H9 (cell line): Measurements from ENCODE around the gene PIM2. TPM values are rescaled to one million over a fixed set of nuclear protein-coding genes. Genes with fewer than 3 reads are reported as not detected.

Source experiments
- DNase-seq: peaks from one replicate; pipeline ENCODE4 v3.0.0-alpha.2; 2017
- H2AFZ ChIP-seq: one replicate; pipeline ENCODE4 v1.6.1; 2013; ENCODE audit warnings: mild to moderate bottlenecking, low read length, control low read depth, moderate library complexity
- H2AK5ac ChIP-seq: 2 replicates; pipeline ENCODE4 v1.6.1; 2013; ENCODE audit warnings: low read length, control low read depth, mixed read lengths; ENCODE audit not compliant: insufficient read length
- H2BK120ac ChIP-seq: one replicate; pipeline ENCODE4 v1.6.1; 2013; ENCODE audit warnings: low read depth, mild to moderate bottlenecking, low read length, control low read depth, inconsistent platforms; ENCODE audit not compliant: poor library complexity, severe bottlenecking
- H2BK12ac ChIP-seq: 2 replicates; pipeline ENCODE4 v1.6.1; 2013; ENCODE audit warnings: low read length, control low read depth, mixed read lengths, low read depth; ENCODE audit not compliant: insufficient read length
- H2BK15ac ChIP-seq: 2 replicates; pipeline ENCODE4 v1.6.1; 2013; ENCODE audit warnings: low read depth, low read length, control low read depth
- H2BK20ac ChIP-seq: one replicate; pipeline ENCODE4 v1.6.1; 2013; ENCODE audit warnings: low read depth, mild to moderate bottlenecking, low read length, control low read depth, inconsistent platforms; ENCODE audit not compliant: poor library complexity, severe bottlenecking
- H2BK5ac ChIP-seq: 2 replicates; pipeline ENCODE4 v1.6.1; 2013; ENCODE audit warnings: low read length, control low read depth, mixed read lengths; ENCODE audit not compliant: insufficient read length
- H3K14ac ChIP-seq: 2 replicates; pipeline ENCODE4 v1.6.1; 2013; ENCODE audit warnings: low read length, control low read depth; ENCODE audit not compliant: insufficient read depth
- H3K18ac ChIP-seq: 2 replicates; pipeline ENCODE4 v1.6.1; 2013; ENCODE audit warnings: low read depth, mild to moderate bottlenecking, mixed read lengths, low read length, control low read depth; ENCODE audit not compliant: insufficient read length
- H3K23ac ChIP-seq: 2 replicates; pipeline ENCODE4 v1.6.1; 2013; ENCODE audit warnings: low read length, control low read depth, mixed read lengths, low read depth; ENCODE audit not compliant: insufficient read length
- H3K23me2 ChIP-seq: 2 replicates; pipeline ENCODE4 v1.6.1; 2013; ENCODE audit warnings: low read depth, mild to moderate bottlenecking, mixed read lengths, low read length, control low read depth; ENCODE audit not compliant: insufficient read length, poor library complexity, severe bottlenecking
- H3K27ac ChIP-seq: 2 replicates; pipeline ENCODE4 v1.5.1; 2013; ENCODE audit warnings: low read length, control low read depth, mixed read lengths, low read depth; ENCODE audit not compliant: insufficient read length
- H3K27me3 ChIP-seq: 2 replicates; pipeline ENCODE4 v1.6.1; 2013; ENCODE audit warnings: low read length, control low read depth, inconsistent platforms; ENCODE audit not compliant: insufficient read depth
- H3K4ac ChIP-seq: 2 replicates; pipeline ENCODE4 v1.6.1; 2013; ENCODE audit warnings: low read depth, mild to moderate bottlenecking, control low read depth, inconsistent platforms, low read length, moderate library complexity
- H3K4me1 ChIP-seq: 2 replicates; pipeline ENCODE4 v1.6.1; 2013; ENCODE audit warnings: low read length, control low read depth, inconsistent platforms; ENCODE audit not compliant: insufficient read depth
- H3K4me2 ChIP-seq: 2 replicates; pipeline ENCODE4 v1.6.1; 2013; ENCODE audit warnings: low read length, control low read depth, mixed read lengths; ENCODE audit not compliant: insufficient read length, insufficient read depth
- H3K56ac ChIP-seq: 2 replicates; pipeline ENCODE4 v1.6.1; 2013; ENCODE audit warnings: low read depth, mild to moderate bottlenecking, mixed read lengths, low read length, control low read depth; ENCODE audit not compliant: insufficient read length
- H3K79me1 ChIP-seq: 2 replicates; pipeline ENCODE4 v1.6.1; 2013; ENCODE audit warnings: low read depth, mild to moderate bottlenecking, moderate library complexity, low read length, control low read depth, inconsistent platforms; ENCODE audit not compliant: insufficient read depth, poor library complexity, severe bottlenecking
- H3K79me2 ChIP-seq: 2 replicates; pipeline ENCODE4 v1.6.1; 2013; ENCODE audit warnings: low read length, control low read depth, inconsistent platforms; ENCODE audit not compliant: insufficient read depth
- H3K9ac ChIP-seq: 2 replicates; pipeline ENCODE4 v1.6.1; 2013; ENCODE audit warnings: low read length, control low read depth, mixed read lengths; ENCODE audit not compliant: insufficient read length; ENCODE audit errors: extremely low read depth
- H3K9me3 ChIP-seq: one replicate; pipeline ENCODE4 v1.6.1; 2013; ENCODE audit warnings: low read depth, low read length, inconsistent platforms; ENCODE audit not compliant: control insufficient read depth
- H3T11ph ChIP-seq: one replicate; pipeline ENCODE4 v1.6.1; 2013; ENCODE audit warnings: mild to moderate bottlenecking, low read length, control low read depth, inconsistent platforms
- H4K20me1 ChIP-seq: one replicate; pipeline ENCODE4 v1.6.1; 2013; ENCODE audit not compliant: control insufficient read depth, insufficient read length, insufficient read depth
- H4K5ac ChIP-seq: 2 replicates; pipeline ENCODE4 v1.6.1; 2013; ENCODE audit warnings: low read depth, mild to moderate bottlenecking, mixed read lengths, low read length, control low read depth; ENCODE audit not compliant: insufficient read length
- H4K8ac ChIP-seq: replicated peaks from 2 replicates; pipeline ENCODE4 v1.6.1; 2013; ENCODE audit warnings: low read length, control low read depth, mixed read lengths, low read depth; ENCODE audit not compliant: insufficient read length
- H4K91ac ChIP-seq: 2 replicates; pipeline ENCODE4 v1.6.1; 2013; ENCODE audit warnings: low read depth, mild to moderate bottlenecking, moderate library complexity, mixed read lengths, low read length, control low read depth; ENCODE audit not compliant: insufficient read length
- H3K27ac Mint-ChIP-seq, 3 experiments: 2 replicates in 2 of 3; 3 replicates in 1 of 3; pipeline ENCODE4 v1.8.0; 2020 to 2021; ENCODE audit warnings: mixed read lengths in 3 of 3, mild to moderate bottlenecking in 1 of 3, moderate library complexity in 1 of 3
- H3K27me3 Mint-ChIP-seq: 2 replicates; pipeline ENCODE4 v1.8.0; 2021; ENCODE audit warnings: low read depth, mild to moderate bottlenecking, moderate library complexity, mixed read lengths
- H3K36me3 Mint-ChIP-seq, 3 experiments: 2 replicates in 2 of 3; 3 replicates in 1 of 3; pipeline ENCODE4 v1.8.0; 2020 to 2021; ENCODE audit warnings: low read depth in 3 of 3, mixed read lengths in 3 of 3; ENCODE audit not compliant: insufficient read depth in 1 of 3
- H3K4me1 Mint-ChIP-seq, 2 experiments: 2 replicates each; pipeline ENCODE4 v1.8.0; 2020; ENCODE audit warnings: mixed read lengths in 2 of 2
- H3K4me3 Mint-ChIP-seq, 2 experiments: 2 replicates in 1 of 2; 3 replicates in 1 of 2; pipeline ENCODE4 v1.8.0; 2020 to 2021; ENCODE audit warnings: mild to moderate bottlenecking in 2 of 2, mixed read lengths in 2 of 2, moderate library complexity in 1 of 2
- H3K9me3 Mint-ChIP-seq, 2 experiments: 2 replicates in 1 of 2; 3 replicates in 1 of 2; pipeline ENCODE4 v1.8.0; 2020; ENCODE audit warnings: mild to moderate bottlenecking in 2 of 2, mixed read lengths in 2 of 2, moderate library complexity in 1 of 2
- WGBS: extraction: QIAGEN DNeasy Blood & Tissue Kit; methylation state at CpG from one replicate; pipeline ENCODE4 v1.1.7; 2013; ENCODE audit warnings: missing lambda C conversion rate, low lambda C conversion rate, mixed read lengths; ENCODE audit not compliant: insufficient read length; ENCODE audit errors: extremely low coverage; 5-methylcytosine and 5-hydroxymethylcytosine counted together
- total RNA-seq: library from RNA; stranded (reverse); gene quantifications from 2 replicates; pipeline ENCODE4 v1.2.1, GENCODE V29; 2021
- TF ChIP-seq, protein P1 (sequence below): fragments of 200-600 bp; sonication (generic); conservative IDR thresholded peaks from 3 replicates; pipeline ENCODE4 v1.8.0; 2021; ENCODE audit warnings: antibody characterized with exemption, mild to moderate bottlenecking

PIM2 gene
- total RNA-seq, 1 experiment from 2014 or later = 163 TPM

- H3K27ac Mint-ChIP-seq = peak overlapping the region; percentile 96 to 100 (median 99)
- Histone ChIP-seq H3T11ph (no peak overlapping the region), H4K91ac (no peak overlapping the region), H3K4me1 (peaks cover 12% of the 10 kb centered on the region; the same call in 1 of the 2 replicates), H3K27ac (peak overlapping the region; percentile 99), H4K8ac (no peak overlapping the region), H3K79me2 (peaks cover 5% of the 10 kb centered on the region; the same call in 1 of the 2 replicates), H3K14ac (no peak overlapping the region), H4K20me1 (no peaks in the 10 kb centered on the region), H4K5ac (no peak overlapping the region), H3K27me3 (no peaks in the 10 kb centered on the region), H3K9ac (no peak overlapping the region), H2BK15ac (no peak overlapping the region), H3K4me2 (peak overlapping the region; percentile 79), H3K23me2 (peaks cover 4% of the 10 kb centered on the region), H3K9me3 (no peaks in the 10 kb centered on the region), H3K56ac (no peak overlapping the region), H2BK12ac (peak overlapping the region; percentile 65), H3K79me1 (peaks cover 3% of the 10 kb centered on the region), H2AFZ (no peak overlapping the region), H3K23ac (no peak overlapping the region), H2BK20ac (no peak overlapping the region), H2BK120ac (no peak overlapping the region), H3K4ac (no peak overlapping the region), H2BK5ac (peak overlapping the region; percentile 88), H2AK5ac (no peak overlapping the region), H3K18ac (no peak overlapping the region)
- H3K27me3 Mint-ChIP-seq = no peaks in the 10 kb centered on the region
- DNase-seq = peak; percentile 77
- TF ChIP-seq, protein P1, sequence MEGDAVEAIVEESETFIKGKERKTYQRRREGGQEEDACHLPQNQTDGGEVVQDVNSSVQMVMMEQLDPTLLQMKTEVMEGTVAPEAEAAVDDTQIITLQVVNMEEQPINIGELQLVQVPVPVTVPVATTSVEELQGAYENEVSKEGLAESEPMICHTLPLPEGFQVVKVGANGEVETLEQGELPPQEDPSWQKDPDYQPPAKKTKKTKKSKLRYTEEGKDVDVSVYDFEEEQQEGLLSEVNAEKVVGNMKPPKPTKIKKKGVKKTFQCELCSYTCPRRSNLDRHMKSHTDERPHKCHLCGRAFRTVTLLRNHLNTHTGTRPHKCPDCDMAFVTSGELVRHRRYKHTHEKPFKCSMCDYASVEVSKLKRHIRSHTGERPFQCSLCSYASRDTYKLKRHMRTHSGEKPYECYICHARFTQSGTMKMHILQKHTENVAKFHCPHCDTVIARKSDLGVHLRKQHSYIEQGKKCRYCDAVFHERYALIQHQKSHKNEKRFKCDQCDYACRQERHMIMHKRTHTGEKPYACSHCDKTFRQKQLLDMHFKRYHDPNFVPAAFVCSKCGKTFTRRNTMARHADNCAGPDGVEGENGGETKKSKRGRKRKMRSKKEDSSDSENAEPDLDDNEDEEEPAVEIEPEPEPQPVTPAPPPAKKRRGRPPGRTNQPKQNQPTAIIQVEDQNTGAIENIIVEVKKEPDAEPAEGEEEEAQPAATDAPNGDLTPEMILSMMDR = no peak
- peak overlapping the region; percentile 51 to 73 for H3K4me3 Mint-ChIP-seq
- H3K9me3 Mint-ChIP-seq = peaks cover 59 to 68% of the 10 kb centered on the region in 2 experiments
- WGBS = no CpG with 5 or more reads among the region's 2 CpGs
- peaks cover 25 to 32% of the 10 kb centered on the region in 2 experiments for H3K4me1 Mint-ChIP-seq
- H3K36me3 Mint-ChIP-seq = peaks cover 34 to 53% (median 48%) of the 10 kb centered on the region in 3 experiments
These were observed 9.0 kb upstream of the PIM2 start for GRCh38 chrX:48927736-48928382.
